PC-3 (cell line): ENCODE data around the gene ORM2. TPM values are rescaled to one million over a fixed set of nuclear protein-coding genes. Genes with fewer than 3 reads are reported as not detected.

Experiments
- ATAC-seq: fragments of 200-7000 bp; cut with Tn5 transposase; 2 replicates; pipeline ENCODE4 v1.9.1; 2020; ENCODE audit warnings: mild to moderate bottlenecking, moderate library complexity
- BruUV-seq: library from RNA; stranded (reverse); fragments of 400-500 nt; replicated peaks from 2 replicates; lab custom pipeline; 2021; lab: Mats Ljungman, UMichigan
- CTCF ChIA-PET: fragments of 300-600 bp; sonication (Branson Sonifier 250); formaldehyde crosslinking; loops from one replicate; lab custom pipeline; 2022; ENCODE audit warnings: antibody characterized with exemption; lab: Charles Lee
- POLR2A ChIA-PET: fragments of 300-600 bp; sonication (Branson Sonifier 250); formaldehyde crosslinking; loops from one replicate; lab custom pipeline; 2022; ENCODE audit warnings: antibody characterized with exemption; ENCODE audit not compliant: unreplicated experiment; lab: Charles Lee
- DNase-seq: peaks from one replicate; pipeline ENCODE4 v3.0.0-alpha.2; 2015
- H2AFZ ChIP-seq: fragments of 300-600 bp; sonication (generic); 2 replicates; pipeline ENCODE4 v1.6.0; 2016; ENCODE audit warnings: antibody characterized with exemption, low read length
- H3F3A ChIP-seq: fragments of 300-600 bp; sonication (generic); one replicate; pipeline ENCODE4 v1.6.0; 2017; ENCODE audit warnings: antibody characterized with exemption, low read length, control low read depth, mild to moderate bottlenecking; ENCODE audit not compliant: unreplicated experiment
- H3K27ac ChIP-seq: fragments of 300-600 bp; sonication (generic); 2 replicates; pipeline ENCODE4 v1.5.1; 2016; ENCODE audit warnings: mild to moderate bottlenecking, low read length
- H3K27me3 ChIP-seq: fragments of 300-600 bp; sonication (generic); 2 replicates; pipeline ENCODE4 v1.6.1; 2016; ENCODE audit warnings: low read length, mixed read lengths
- H3K36me3 ChIP-seq: fragments of 300-600 bp; sonication (generic); 2 replicates; pipeline ENCODE4 v1.6.1; 2016; ENCODE audit warnings: low read depth, mixed run types, low read length, mixed read lengths
- H3K4me1 ChIP-seq: fragments of 300-600 bp; sonication (generic); 2 replicates; pipeline ENCODE4 v1.5.1; 2016; ENCODE audit warnings: low read length; ENCODE audit not compliant: insufficient read depth
- H3K4me2 ChIP-seq: fragments of 300-600 bp; sonication (generic); 2 replicates; pipeline ENCODE4 v1.6.0; 2016; ENCODE audit warnings: low read length
- H3K4me3 ChIP-seq: fragments of 300-600 bp; sonication (generic); 2 replicates; pipeline ENCODE4 v1.5.1; 2016; ENCODE audit warnings: mild to moderate bottlenecking, low read length, mixed read lengths
- H3K79me2 ChIP-seq: fragments of 300-600 bp; sonication (generic); 2 replicates; pipeline ENCODE4 v1.6.1; 2017; ENCODE audit warnings: low read length, mixed read lengths
- H3K9ac ChIP-seq: fragments of 300-600 bp; sonication (generic); 2 replicates; pipeline ENCODE4 v1.6.0; 2016; ENCODE audit warnings: mild to moderate bottlenecking, low read length
- H3K9me2 ChIP-seq: fragments of 300-600 bp; sonication (generic); replicated peaks from 2 replicates; pipeline ENCODE4 v1.6.1; 2016; ENCODE audit warnings: mixed run types, low read length, mixed read lengths
- H3K9me3 ChIP-seq: fragments of 300-600 bp; sonication (generic); 2 replicates; pipeline ENCODE4 v1.6.1; 2016; ENCODE audit warnings: low read length, mixed read lengths
- H4K20me1 ChIP-seq: fragments of 300-600 bp; sonication (generic); 2 replicates; pipeline ENCODE4 v1.6.1; 2016; ENCODE audit warnings: low read length, mixed read lengths
- EZH2 ChIP-seq: fragments of 300-600 bp; sonication (generic); IDR thresholded peaks from one replicate; pipeline ENCODE4 v1.6.1; 2017; ENCODE audit warnings: antibody characterized with exemption, mild to moderate bottlenecking, low read length; ENCODE audit not compliant: unreplicated experiment
- EZH2phosphoT487 ChIP-seq: fragments of 300-600 bp; sonication (generic); IDR thresholded peaks from 2 replicates; pipeline ENCODE4 v1.6.1; 2018; ENCODE audit warnings: mild to moderate bottlenecking, antibody characterized with exemption, low read length, borderline replicate concordance
- intact Hi-C: fragments of 100-400 bp; cut with micrococcal nuclease; formaldehyde crosslinking; loops from 2 replicates; pipeline ENCODE4 v1.9.0; 2023
- total RNA-seq: library from RNA; depleted of rRNA; stranded (reverse); fragments of >200 nt; gene quantifications from 2 replicates; pipeline ENCODE4 v1.2.3, GENCODE V29; 2014
- TF ChIP-seq, protein P1 (sequence below): fragments of 300-600 bp; sonication (generic); conservative IDR thresholded peaks from 2 replicates; pipeline ENCODE4 v1.5.1; 2017; ENCODE audit warnings: antibody characterized with exemption, low read depth, mild to moderate bottlenecking, low read length

Gene ORM2
- total RNA-seq, 1 experiment from 2014 or later = not detected

DNA sequence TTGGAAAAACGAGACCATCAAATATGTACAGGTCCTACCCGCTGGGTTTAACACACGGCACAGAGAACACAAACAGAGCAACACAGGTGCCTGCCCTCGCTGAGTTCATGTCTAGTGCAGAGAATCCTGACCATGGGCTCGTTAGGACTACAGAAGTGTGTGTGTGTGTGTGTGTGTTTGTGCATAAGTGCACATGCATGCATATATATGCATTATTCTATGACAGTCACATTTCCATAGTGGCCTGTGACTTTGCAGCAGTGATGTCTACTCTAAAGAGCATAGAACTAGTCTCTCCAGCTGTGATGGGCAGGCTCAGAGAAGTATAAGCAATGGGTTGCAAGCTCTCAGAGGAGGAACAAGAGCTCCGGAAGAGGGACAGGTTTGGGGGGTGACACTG, 27.7 kb downstream of the ORM2 start:
- Histone ChIP-seq H3K9ac (no peak overlapping the region), H3K36me3 (no peaks in the 10 kb centered on the region), H3K79me2 (no peaks in the 10 kb centered on the region), H3F3A (no peaks in the 10 kb centered on the region), H3K4me1 (no peaks in the 10 kb centered on the region), H3K27me3 (no peaks in the 10 kb centered on the region), H2AFZ (no peak overlapping the region), H3K9me3 (no peaks in the 10 kb centered on the region), H3K9me2 (no peaks in the 10 kb centered on the region), H4K20me1 (no peaks in the 10 kb centered on the region), H3K4me3 (no peak overlapping the region), H3K27ac (no peak overlapping the region), H3K4me2 (no peak overlapping the region)
- BruUV-seq = no TSS peak
- ChIA-PET POLR2A (no interaction called here), CTCF (no interaction called here)
- ATAC-seq (no peak), DNase-seq (no peak)
- intact Hi-C loops = no loop called here
- TF ChIP-seq, protein P1, sequence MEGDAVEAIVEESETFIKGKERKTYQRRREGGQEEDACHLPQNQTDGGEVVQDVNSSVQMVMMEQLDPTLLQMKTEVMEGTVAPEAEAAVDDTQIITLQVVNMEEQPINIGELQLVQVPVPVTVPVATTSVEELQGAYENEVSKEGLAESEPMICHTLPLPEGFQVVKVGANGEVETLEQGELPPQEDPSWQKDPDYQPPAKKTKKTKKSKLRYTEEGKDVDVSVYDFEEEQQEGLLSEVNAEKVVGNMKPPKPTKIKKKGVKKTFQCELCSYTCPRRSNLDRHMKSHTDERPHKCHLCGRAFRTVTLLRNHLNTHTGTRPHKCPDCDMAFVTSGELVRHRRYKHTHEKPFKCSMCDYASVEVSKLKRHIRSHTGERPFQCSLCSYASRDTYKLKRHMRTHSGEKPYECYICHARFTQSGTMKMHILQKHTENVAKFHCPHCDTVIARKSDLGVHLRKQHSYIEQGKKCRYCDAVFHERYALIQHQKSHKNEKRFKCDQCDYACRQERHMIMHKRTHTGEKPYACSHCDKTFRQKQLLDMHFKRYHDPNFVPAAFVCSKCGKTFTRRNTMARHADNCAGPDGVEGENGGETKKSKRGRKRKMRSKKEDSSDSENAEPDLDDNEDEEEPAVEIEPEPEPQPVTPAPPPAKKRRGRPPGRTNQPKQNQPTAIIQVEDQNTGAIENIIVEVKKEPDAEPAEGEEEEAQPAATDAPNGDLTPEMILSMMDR = no peak
- TF ChIP-seq EZH2 (no peak), EZH2phosphoT487 (no peak)

- Histone ChIP-seq H2AFZ (no peak overlapping the region), H3K27me3 (no peaks in the 10 kb centered on the region), H3K4me2 (no peak overlapping the region), H3K4me3 (no peak overlapping the region), H3K9me3 (no peaks in the 10 kb centered on the region), H3K79me2 (no peaks in the 10 kb centered on the region), H3F3A (no peaks in the 10 kb centered on the region), H3K9me2 (no peaks in the 10 kb centered on the region), H3K4me1 (no peaks in the 10 kb centered on the region), H3K36me3 (no peaks in the 10 kb centered on the region), H3K27ac (no peak overlapping the region), H4K20me1 (no peaks in the 10 kb centered on the region), H3K9ac (no peak overlapping the region)
- DNase-seq (no peak), ATAC-seq (no peak)
- intact Hi-C loops = no loop called here
- ChIA-PET POLR2A (no interaction called here), CTCF (no interaction called here)
- BruUV-seq = no TSS peak
- no peak for TF ChIP-seq EZH2phosphoT487
- TF ChIP-seq, protein P1 = no peak
- no peak for TF ChIP-seq EZH2
Measured at GRCh38 chr9:114357911-114358328, 28.3 kb downstream of the ORM2 start.

GRCh38 chr9:114359801-114360200, 30.1 kb downstream of the ORM2 start:
- H4K20me1 ChIP-seq = no peaks in the 10 kb centered on the region
- CTCF ChIA-PET = no interaction called here
- DNase-seq = no peak
- no peak overlapping the region for H3K4me3 ChIP-seq
- H3K36me3 ChIP-seq = no peaks in the 10 kb centered on the region
- no peaks in the 10 kb centered on the region for H3K9me3 ChIP-seq
- intact Hi-C loops = no loop called here
- TF ChIP-seq EZH2phosphoT487 (no peak), EZH2 (no peak)
- TF ChIP-seq, protein P1 = no peak
- H3K4me1 ChIP-seq = peaks cover 17% of the 10 kb centered on the region
- no peak for ATAC-seq
- H3F3A ChIP-seq = no peaks in the 10 kb centered on the region
- POLR2A ChIA-PET = no interaction called here
- no peak overlapping the region for H3K27ac ChIP-seq
- H2AFZ ChIP-seq = no peak overlapping the region
- no peaks in the 10 kb centered on the region for H3K79me2 ChIP-seq
- no peaks in the 10 kb centered on the region for H3K27me3 ChIP-seq
- H3K4me2 ChIP-seq = no peak overlapping the region
- H3K9me2 ChIP-seq = no peaks in the 10 kb centered on the region
- no TSS peak for BruUV-seq
- H3K9ac ChIP-seq = no peak overlapping the region
